WTC11 (cell line): ENCODE data around the gene DENND5A. TPM values are rescaled to one million over a fixed set of nuclear protein-coding genes. Genes with fewer than 3 reads are reported as not detected.
"Not testable (repeated sequence)": the region's sequence is repeated elsewhere in the genome, so short reads cannot be mapped to it uniquely, and the experiment has no call there.

Experiments used
- ATAC-seq: fragments of 200-7000 bp; cut with Tn5 transposase; 2 replicates; pipeline ENCODE4 v1.10.0; 2021; ENCODE audit warnings: mild to moderate bottlenecking, moderate library complexity
- CTCF ChIA-PET: fragments of 300-600 bp; sonication (Branson Sonifier 250); formaldehyde crosslinking; loops from one replicate; lab custom pipeline; 2021; ENCODE audit warnings: antibody characterized with exemption; lab: Charles Lee
- POLR2A ChIA-PET: fragments of 350-600 bp; sonication (Branson Sonifier 250); formaldehyde crosslinking; loops from one replicate; lab custom pipeline; 2021; ENCODE audit warnings: antibody characterized with exemption; lab: Charles Lee
- DNase-seq: peaks from one replicate; pipeline ENCODE4 v3.0.0; 2021; ENCODE audit warnings: low spot score
- H3K27ac Mint-ChIP-seq: 2 replicates; pipeline ENCODE4 v1.8.0; 2021; ENCODE audit warnings: mixed read lengths
- H3K27me3 Mint-ChIP-seq: 2 replicates; pipeline ENCODE4 v1.8.0; 2021; ENCODE audit warnings: low read depth, mild to moderate bottlenecking, moderate library complexity, mixed read lengths
- H3K36me3 Mint-ChIP-seq: 2 replicates; pipeline ENCODE4 v1.8.0; 2021; ENCODE audit warnings: mixed read lengths
- H3K4me1 Mint-ChIP-seq: 2 replicates; pipeline ENCODE4 v1.8.0; 2022; ENCODE audit warnings: mixed read lengths
- H3K4me3 Mint-ChIP-seq: 2 replicates; pipeline ENCODE4 v1.8.0; 2021; ENCODE audit warnings: mild to moderate bottlenecking, moderate library complexity, mixed read lengths
- H3K9me3 Mint-ChIP-seq: 2 replicates; pipeline ENCODE4 v1.8.0; 2021; ENCODE audit warnings: mixed read lengths
- ATF3 ChIP-seq: sonication (generic); formaldehyde crosslinking; conservative IDR thresholded peaks from 2 replicates; pipeline ENCODE4 v1.8.1; 2022; ENCODE audit warnings: mild to moderate bottlenecking, missing genetic modification reagents
- CBFB ChIP-seq: sonication (generic); formaldehyde crosslinking; IDR thresholded peaks from 2 replicates; pipeline ENCODE4 v1.8.1; 2022; ENCODE audit warnings: mild to moderate bottlenecking, low read depth, missing genetic modification reagents
- MAX ChIP-seq: sonication (generic); formaldehyde crosslinking; IDR thresholded peaks from 2 replicates; pipeline ENCODE4 v1.8.0; 2022; ENCODE audit warnings: mild to moderate bottlenecking, missing genetic modification reagents
- NR2C2 ChIP-seq: sonication (generic); formaldehyde crosslinking; IDR thresholded peaks from 2 replicates; pipeline ENCODE4 v1.8.0; 2022; ENCODE audit warnings: mild to moderate bottlenecking, missing genetic modification reagents
- SMAD3 ChIP-seq: sonication (generic); formaldehyde crosslinking; IDR thresholded peaks from 2 replicates; pipeline ENCODE4 v1.8.0; 2022; ENCODE audit warnings: missing genetic modification reagents, mild to moderate bottlenecking, borderline replicate concordance
- ZNF121 ChIP-seq: sonication (generic); formaldehyde crosslinking; IDR thresholded peaks from 2 replicates; pipeline ENCODE4 v1.8.0; 2023; ENCODE audit warnings: missing genetic modification reagents
- total RNA-seq: library from RNA; stranded (reverse); gene quantifications from 3 replicates; pipeline ENCODE4 v1.2.3, GENCODE V29; 2021
- TF ChIP-seq, protein P1 (sequence below): fragments of 250-450 bp; sonication (Bioruptor Pico); IDR thresholded peaks from 2 replicates; pipeline ENCODE4 v1.8.0; 2021; ENCODE audit warnings: mild to moderate bottlenecking
- TF ChIP-seq, protein P2 (sequence below): sonication (generic); formaldehyde crosslinking; IDR thresholded peaks from 2 replicates; pipeline ENCODE4 v1.8.0; 2023; ENCODE audit warnings: mild to moderate bottlenecking, missing genetic modification reagents
- TF ChIP-seq, protein P3 (sequence below): sonication (generic); formaldehyde crosslinking; IDR thresholded peaks from 2 replicates; pipeline ENCODE4 v1.8.1; 2022; ENCODE audit warnings: low read depth, mild to moderate bottlenecking, moderate library complexity, missing genetic modification reagents, borderline replicate concordance
- TF ChIP-seq, protein P4 (sequence below): fragments of 250-450 bp; sonication (Bioruptor Pico); IDR thresholded peaks from 2 replicates; pipeline ENCODE4 v1.9.0; 2021; ENCODE audit warnings: mild to moderate bottlenecking
- TF ChIP-seq, protein P5 (sequence below): fragments of 250-450 bp; sonication (Bioruptor Pico); IDR thresholded peaks from 2 replicates; pipeline ENCODE4 v2.1.2; 2022; ENCODE audit warnings: mild to moderate bottlenecking, moderate library complexity

DENND5A gene
- total RNA-seq, 1 experiment from 2014 or later = 69.3 TPM

DNA sequence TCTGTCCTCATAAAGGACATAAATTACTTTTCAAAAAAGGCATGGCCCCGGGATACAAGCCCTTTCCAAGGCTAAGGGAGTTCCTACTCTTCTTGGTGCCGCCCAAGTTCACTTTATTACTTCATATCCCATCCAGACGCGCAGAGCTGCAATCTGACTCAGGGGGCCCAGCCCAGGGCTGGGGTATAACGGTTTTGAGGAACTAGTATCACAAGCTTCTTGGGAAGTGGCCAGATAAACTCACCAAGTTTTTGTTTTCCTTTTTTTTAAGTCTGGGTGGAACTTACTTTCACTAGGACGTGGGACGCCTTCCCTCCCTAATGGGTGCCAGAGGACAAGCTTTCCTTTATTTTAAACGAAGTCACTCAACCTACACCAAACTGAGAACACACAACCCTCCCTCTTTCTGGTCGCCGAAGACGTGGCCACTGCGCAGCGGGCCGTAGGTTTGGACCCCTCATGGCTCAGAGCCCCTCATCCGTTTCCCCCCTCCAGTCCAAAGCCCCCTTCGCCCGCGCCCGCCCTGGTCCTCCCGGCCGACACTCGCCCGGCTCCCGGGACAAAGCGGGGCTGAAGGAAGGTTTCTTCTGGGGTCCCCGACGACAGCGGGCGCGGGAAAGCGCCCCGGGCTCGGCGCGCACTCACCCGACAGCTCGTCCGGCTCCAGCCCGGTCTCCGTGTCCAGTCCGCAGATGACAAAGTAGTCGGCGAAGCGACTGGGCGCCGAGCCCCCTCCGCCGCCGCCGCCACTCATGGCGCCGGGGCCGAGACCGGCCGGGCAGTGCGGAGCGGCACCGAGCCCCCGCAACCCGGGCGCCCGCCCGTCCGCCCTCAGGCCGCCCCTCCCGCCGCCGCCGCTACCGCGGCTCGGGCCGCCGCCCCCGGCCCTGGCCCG lies 587 bp downstream of the DENND5A start (continued):
- TF ChIP-seq, protein P1, sequence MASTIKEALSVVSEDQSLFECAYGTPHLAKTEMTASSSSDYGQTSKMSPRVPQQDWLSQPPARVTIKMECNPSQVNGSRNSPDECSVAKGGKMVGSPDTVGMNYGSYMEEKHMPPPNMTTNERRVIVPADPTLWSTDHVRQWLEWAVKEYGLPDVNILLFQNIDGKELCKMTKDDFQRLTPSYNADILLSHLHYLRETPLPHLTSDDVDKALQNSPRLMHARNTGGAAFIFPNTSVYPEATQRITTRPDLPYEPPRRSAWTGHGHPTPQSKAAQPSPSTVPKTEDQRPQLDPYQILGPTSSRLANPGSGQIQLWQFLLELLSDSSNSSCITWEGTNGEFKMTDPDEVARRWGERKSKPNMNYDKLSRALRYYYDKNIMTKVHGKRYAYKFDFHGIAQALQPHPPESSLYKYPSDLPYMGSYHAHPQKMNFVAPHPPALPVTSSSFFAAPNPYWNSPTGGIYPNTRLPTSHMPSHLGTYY (CRISPR knock-in tag) = no peak
- no peak for TF ChIP-seq ATF3
- 0 out of 2 replicates have a peak, but pooled peaks have one; percentile 38 for TF ChIP-seq CBFB (CRISPR knock-in tag)
- TF ChIP-seq SMAD3 = no peak

DNA sequence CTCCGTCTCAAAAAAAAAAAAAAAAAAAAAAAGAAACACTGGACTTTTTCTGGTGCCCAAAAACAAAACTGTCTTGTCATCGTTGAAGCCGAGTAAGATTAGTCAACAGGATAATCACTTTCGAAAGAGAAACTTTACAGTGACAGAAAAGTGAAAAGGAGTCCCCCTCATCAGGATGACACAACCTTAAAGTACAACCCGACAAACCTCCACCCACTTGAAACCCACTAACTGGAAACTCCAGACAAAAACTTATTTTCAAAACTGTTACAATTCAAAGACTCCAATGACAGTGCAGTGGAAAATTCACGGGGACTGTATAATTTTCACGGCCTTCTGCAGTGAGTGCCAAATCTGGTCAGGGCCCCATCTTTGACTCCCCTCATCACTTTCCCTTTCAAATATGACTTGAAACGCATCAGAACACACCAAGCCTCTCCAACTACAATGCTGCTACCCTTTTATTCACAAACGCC lies 1.3 kb downstream of the DENND5A start:
- H3K36me3 Mint-ChIP-seq = peaks cover 5% of the 10 kb centered on the region; the same call in 1 of the 2 replicates
- no peak for TF ChIP-seq MAX
- TF ChIP-seq, protein P2, sequence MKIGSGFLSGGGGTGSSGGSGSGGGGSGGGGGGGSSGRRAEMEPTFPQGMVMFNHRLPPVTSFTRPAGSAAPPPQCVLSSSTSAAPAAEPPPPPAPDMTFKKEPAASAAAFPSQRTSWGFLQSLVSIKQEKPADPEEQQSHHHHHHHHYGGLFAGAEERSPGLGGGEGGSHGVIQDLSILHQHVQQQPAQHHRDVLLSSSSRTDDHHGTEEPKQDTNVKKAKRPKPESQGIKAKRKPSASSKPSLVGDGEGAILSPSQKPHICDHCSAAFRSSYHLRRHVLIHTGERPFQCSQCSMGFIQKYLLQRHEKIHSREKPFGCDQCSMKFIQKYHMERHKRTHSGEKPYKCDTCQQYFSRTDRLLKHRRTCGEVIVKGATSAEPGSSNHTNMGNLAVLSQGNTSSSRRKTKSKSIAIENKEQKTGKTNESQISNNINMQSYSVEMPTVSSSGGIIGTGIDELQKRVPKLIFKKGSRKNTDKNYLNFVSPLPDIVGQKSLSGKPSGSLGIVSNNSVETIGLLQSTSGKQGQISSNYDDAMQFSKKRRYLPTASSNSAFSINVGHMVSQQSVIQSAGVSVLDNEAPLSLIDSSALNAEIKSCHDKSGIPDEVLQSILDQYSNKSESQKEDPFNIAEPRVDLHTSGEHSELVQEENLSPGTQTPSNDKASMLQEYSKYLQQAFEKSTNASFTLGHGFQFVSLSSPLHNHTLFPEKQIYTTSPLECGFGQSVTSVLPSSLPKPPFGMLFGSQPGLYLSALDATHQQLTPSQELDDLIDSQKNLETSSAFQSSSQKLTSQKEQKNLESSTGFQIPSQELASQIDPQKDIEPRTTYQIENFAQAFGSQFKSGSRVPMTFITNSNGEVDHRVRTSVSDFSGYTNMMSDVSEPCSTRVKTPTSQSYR = no peak
- TF ChIP-seq, protein P3, sequence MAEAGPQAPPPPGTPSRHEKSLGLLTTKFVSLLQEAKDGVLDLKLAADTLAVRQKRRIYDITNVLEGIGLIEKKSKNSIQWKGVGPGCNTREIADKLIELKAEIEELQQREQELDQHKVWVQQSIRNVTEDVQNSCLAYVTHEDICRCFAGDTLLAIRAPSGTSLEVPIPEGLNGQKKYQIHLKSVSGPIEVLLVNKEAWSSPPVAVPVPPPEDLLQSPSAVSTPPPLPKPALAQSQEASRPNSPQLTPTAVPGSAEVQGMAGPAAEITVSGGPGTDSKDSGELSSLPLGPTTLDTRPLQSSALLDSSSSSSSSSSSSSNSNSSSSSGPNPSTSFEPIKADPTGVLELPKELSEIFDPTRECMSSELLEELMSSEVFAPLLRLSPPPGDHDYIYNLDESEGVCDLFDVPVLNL (CRISPR knock-in tag) = no peak
- TF ChIP-seq, protein P4, sequence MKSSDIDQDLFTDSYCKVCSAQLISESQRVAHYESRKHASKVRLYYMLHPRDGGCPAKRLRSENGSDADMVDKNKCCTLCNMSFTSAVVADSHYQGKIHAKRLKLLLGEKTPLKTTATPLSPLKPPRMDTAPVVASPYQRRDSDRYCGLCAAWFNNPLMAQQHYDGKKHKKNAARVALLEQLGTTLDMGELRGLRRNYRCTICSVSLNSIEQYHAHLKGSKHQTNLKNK (CRISPR knock-in tag) = no peak
- TF ChIP-seq, protein P5, sequence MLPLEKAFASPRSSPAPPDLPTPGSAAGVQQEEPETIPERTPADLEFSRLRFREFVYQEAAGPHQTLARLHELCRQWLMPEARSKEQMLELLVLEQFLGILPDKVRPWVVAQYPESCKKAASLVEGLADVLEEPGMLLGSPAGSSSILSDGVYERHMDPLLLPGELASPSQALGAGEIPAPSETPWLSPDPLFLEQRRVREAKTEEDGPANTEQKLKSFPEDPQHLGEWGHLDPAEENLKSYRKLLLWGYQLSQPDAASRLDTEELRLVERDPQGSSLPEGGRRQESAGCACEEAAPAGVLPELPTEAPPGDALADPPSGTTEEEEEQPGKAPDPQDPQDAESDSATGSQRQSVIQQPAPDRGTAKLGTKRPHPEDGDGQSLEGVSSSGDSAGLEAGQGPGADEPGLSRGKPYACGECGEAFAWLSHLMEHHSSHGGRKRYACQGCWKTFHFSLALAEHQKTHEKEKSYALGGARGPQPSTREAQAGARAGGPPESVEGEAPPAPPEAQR (CRISPR knock-in tag) = no peak
- no peak for TF ChIP-seq NR2C2 (CRISPR knock-in tag)
- TF ChIP-seq, all 79 proteins: peak for 0
- H3K27me3 Mint-ChIP-seq = no peaks in the 10 kb centered on the region; the same call in 1 of the 2 replicates
- peak overlapping the region; percentile 25 for H3K27ac Mint-ChIP-seq
- POLR2A ChIA-PET = interaction anchor here (0.7 to 2.7 kb wide), 8 partner anchors 14 to 343 kb away, joined by 3 to 22 read pairs (median 6); partner anchors contain the start of genes IPO7, TMEM41B and ZNF143
- CTCF ChIA-PET = interaction anchor here (1.4 kb wide), 1 partner anchor 11 kb away, joined by 5 read pairs; no protein-coding TSS in a partner anchor
- ATAC-seq (no peak), DNase-seq (no peak)
- peaks cover 50% of the 10 kb centered on the region for H3K4me1 Mint-ChIP-seq
- H3K4me3 Mint-ChIP-seq = peak overlapping the region; percentile 93
- no peaks in the 10 kb centered on the region for H3K9me3 Mint-ChIP-seq

DNA sequence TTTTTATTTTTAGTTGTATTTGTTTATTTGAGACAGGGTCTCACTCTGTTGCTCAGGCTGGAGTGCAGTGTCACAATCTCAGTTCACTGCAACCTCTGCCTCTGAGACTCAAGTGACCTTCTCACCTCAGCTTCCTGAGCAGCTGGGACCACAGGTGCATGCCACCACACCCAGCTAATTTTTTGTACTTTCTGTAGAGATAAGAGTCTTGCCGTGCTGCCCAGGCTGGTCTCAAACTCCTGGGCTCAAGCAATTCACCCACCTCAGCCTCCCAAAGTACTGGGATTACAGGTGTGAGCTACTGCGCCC lies 4.4 kb downstream of the DENND5A start:
- not testable (repeated sequence) for H3K4me3 Mint-ChIP-seq, H3K9me3 Mint-ChIP-seq, DNase-seq, H3K27ac Mint-ChIP-seq, ATAC-seq, H3K27me3 Mint-ChIP-seq
- 0 out of 2 replicates have a peak, but pooled peaks have one; percentile 44 for TF ChIP-seq ZNF121
- peaks cover 11% of the 10 kb centered on the region for H3K36me3 Mint-ChIP-seq
- H3K4me1 Mint-ChIP-seq = peaks cover 29% of the 10 kb centered on the region
- CTCF ChIA-PET = interaction anchor here (0.6 to 1.2 kb wide), 3 partner anchors 57 to 274 kb away, joined by 3 read pairs; no protein-coding TSS in a partner anchor
- POLR2A ChIA-PET = interaction anchor here (1.1 kb wide), 1 partner anchor 41 kb away, joined by 3 read pairs; no protein-coding TSS in a partner anchor
